BLaER1 (cell line): ENCODE results near the gene HOTAIR.

Experiments
- H3K27ac ChIP-seq: shearing (Covaris generic); formaldehyde crosslinking; 2 replicates; pipeline ENCODE4 v1.8.1; 2022
- H3K27me3 ChIP-seq: shearing (Covaris generic); formaldehyde crosslinking; 2 replicates; pipeline ENCODE4 v1.8.1; 2022
- H3K36me3 ChIP-seq: shearing (Covaris generic); formaldehyde crosslinking; 2 replicates; pipeline ENCODE4 v1.8.1; 2022
- H3K4me1 ChIP-seq: shearing (Covaris generic); formaldehyde crosslinking; 2 replicates; pipeline ENCODE4 v1.8.1; 2022
- H3K4me2 ChIP-seq: shearing (Covaris generic); formaldehyde crosslinking; 2 replicates; pipeline ENCODE4 v1.8.1; 2022
- H3K4me3 ChIP-seq: shearing (Covaris generic); formaldehyde crosslinking; 2 replicates; pipeline ENCODE4 v1.8.1; 2022
- H3K9ac ChIP-seq: shearing (Covaris generic); formaldehyde crosslinking; 2 replicates; pipeline ENCODE4 v1.8.1; 2022
- H3K9me3 ChIP-seq: shearing (Covaris generic); formaldehyde crosslinking; 2 replicates; pipeline ENCODE4 v1.8.1; 2022
- H4K20me1 ChIP-seq: shearing (Covaris generic); formaldehyde crosslinking; 2 replicates; pipeline ENCODE4 v1.8.1; 2022
- Cebpa-rat ChIP-seq: shearing (Covaris generic); IDR thresholded peaks from 2 replicates; pipeline ENCODE4 v1.8.1; 2022

The HOTAIR gene

GRCh38 chr12:53985994-53986685, 11.4 kb upstream of the HOTAIR start:
- no peaks in the 10 kb centered on the region for H3K36me3 ChIP-seq
- H3K4me3 ChIP-seq, result no peak overlapping the region
- TF ChIP-seq Cebpa-rat, result no peak
- no peak overlapping the region for H3K9ac ChIP-seq
- peaks cover 93% of the 10 kb centered on the region for H4K20me1 ChIP-seq
- peaks cover 16% of the 10 kb centered on the region; the same call in 1 of the 2 replicates for H3K9me3 ChIP-seq
- no peak overlapping the region for H3K4me2 ChIP-seq
- H3K27ac ChIP-seq, result no peak overlapping the region
- H3K4me1 ChIP-seq, result no peaks in the 10 kb centered on the region
- H3K27me3 ChIP-seq, result peaks cover 100% of the 10 kb centered on the region

- H3K36me3 ChIP-seq, result no peaks in the 10 kb centered on the region
- H4K20me1 ChIP-seq, result peaks cover 93% of the 10 kb centered on the region
- H3K9me3 ChIP-seq, result peaks cover 16% of the 10 kb centered on the region; the same call in 1 of the 2 replicates
- no peaks in the 10 kb centered on the region for H3K4me1 ChIP-seq
- no peak overlapping the region for H3K4me3 ChIP-seq
- H3K27me3 ChIP-seq, result peaks cover 100% of the 10 kb centered on the region
- H3K27ac ChIP-seq, result no peak overlapping the region
- H3K9ac ChIP-seq, result no peak overlapping the region
- no peak for TF ChIP-seq Cebpa-rat
- H3K4me2 ChIP-seq, result no peak overlapping the region
These were observed 10.9 kb upstream of the HOTAIR start for GRCh38 chr12:53985692-53985993.

- no peak within 1 kb of the TSS for H3K9ac ChIP-seq
- H3K9me3 ChIP-seq, result peaks cover 16% of the 10 kb centered on the region; the same call in 1 of the 2 replicates
- H3K4me3 ChIP-seq, result no peak within 1 kb of the TSS
- no peak within 1 kb of the TSS for H3K4me2 ChIP-seq
- no peak for TF ChIP-seq Cebpa-rat
- H4K20me1 ChIP-seq, result peaks cover 93% of the 10 kb centered on the region
- H3K4me1 ChIP-seq, result no peaks in the 10 kb centered on the region
- no peaks in the 10 kb centered on the region for H3K36me3 ChIP-seq
- H3K27me3 ChIP-seq, result peaks cover 100% of the 10 kb centered on the region
- no peak within 1 kb of the TSS for H3K27ac ChIP-seq
These were observed 10.3 kb upstream of the HOTAIR start, which contains the start of gene HOXC10 for GRCh38 chr12:53984901-53985691. Gene HOXC10, plus strand, starts transcription at chr12:53985146. Its CDS starts 114 bp downstream, at chr12:53985260.

GRCh38 chr12:53983950-53984572, 9.3 kb upstream of the HOTAIR start:
- peaks cover 16% of the 10 kb centered on the region; the same call in 1 of the 2 replicates for H3K9me3 ChIP-seq
- H4K20me1 ChIP-seq, result peaks cover 93% of the 10 kb centered on the region
- no peak overlapping the region for H3K4me3 ChIP-seq
- H3K36me3 ChIP-seq, result no peaks in the 10 kb centered on the region
- H3K4me2 ChIP-seq, result no peak overlapping the region
- H3K9ac ChIP-seq, result no peak overlapping the region
- no peak for TF ChIP-seq Cebpa-rat
- peaks cover 100% of the 10 kb centered on the region for H3K27me3 ChIP-seq
- H3K4me1 ChIP-seq, result no peaks in the 10 kb centered on the region
- no peak overlapping the region for H3K27ac ChIP-seq

- TF ChIP-seq Cebpa-rat, result no peak
- H3K4me1 ChIP-seq, result no peaks in the 10 kb centered on the region
- H3K27ac ChIP-seq, result no peak overlapping the region
- peaks cover 100% of the 10 kb centered on the region for H3K27me3 ChIP-seq
- peaks cover 16% of the 10 kb centered on the region for H3K9me3 ChIP-seq
- H4K20me1 ChIP-seq, result peaks cover 93% of the 10 kb centered on the region
- no peak overlapping the region for H3K4me3 ChIP-seq
- no peaks in the 10 kb centered on the region for H3K36me3 ChIP-seq
- H3K4me2 ChIP-seq, result no peak overlapping the region
- no peak overlapping the region for H3K9ac ChIP-seq
These were observed 8.8 kb upstream of the HOTAIR start for GRCh38 chr12:53983568-53983949.

- Histone ChIP-seq H3K36me3 (no peaks in the 10 kb centered on the region), H4K20me1 (peaks cover 91% of the 10 kb centered on the region), H3K4me2 (no peak overlapping the region), H3K27me3 (peaks cover 100% of the 10 kb centered on the region), H3K9me3 (peaks cover 16% of the 10 kb centered on the region), H3K27ac (no peak overlapping the region), H3K9ac (no peak overlapping the region), H3K4me3 (no peak overlapping the region), H3K4me1 (no peaks in the 10 kb centered on the region)
- TF ChIP-seq Cebpa-rat, result no peak
These were observed 8.2 kb upstream of the HOTAIR start for GRCh38 chr12:53982648-53983567.

GRCh38 chr12:53981634-53982565, 7.1 kb upstream of the HOTAIR start:
- peaks cover 100% of the 10 kb centered on the region for H3K27me3 ChIP-seq

GRCh38 chr12:53980802-53981496, 6.2 kb upstream of the HOTAIR start:
- no peak overlapping the region for H3K4me2 ChIP-seq

More at GRCh38 chr12:53981634-53982565, 7.1 kb upstream of the HOTAIR start:
- H3K36me3 ChIP-seq, result no peaks in the 10 kb centered on the region
- no peak overlapping the region for H3K27ac ChIP-seq
- H3K4me2 ChIP-seq, result no peak overlapping the region
- H3K4me1 ChIP-seq, result no peaks in the 10 kb centered on the region
- TF ChIP-seq Cebpa-rat, result no peak
- H3K9me3 ChIP-seq, result peaks cover 19% of the 10 kb centered on the region
- no peak overlapping the region for H3K4me3 ChIP-seq
- no peak overlapping the region for H3K9ac ChIP-seq
- H4K20me1 ChIP-seq, result peaks cover 90% of the 10 kb centered on the region

More at GRCh38 chr12:53980802-53981496, 6.2 kb upstream of the HOTAIR start:
- H3K4me3 ChIP-seq, result no peak overlapping the region
- H3K27me3 ChIP-seq, result peaks cover 100% of the 10 kb centered on the region
- TF ChIP-seq Cebpa-rat, result no peak
- H3K27ac ChIP-seq, result no peak overlapping the region
- H4K20me1 ChIP-seq, result peaks cover 90% of the 10 kb centered on the region
- peaks cover 27% of the 10 kb centered on the region for H3K9me3 ChIP-seq
- no peaks in the 10 kb centered on the region for H3K4me1 ChIP-seq
- H3K36me3 ChIP-seq, result no peaks in the 10 kb centered on the region
- H3K9ac ChIP-seq, result no peak overlapping the region
